ENCODE measurements around the gene GSTM4.

- TF ChIP-seq EZH2 (IDR thresholded peaks at IDR 0.05; ENCODE audit: low read depth) (no peak), CTCF (conservative IDR thresholded peaks at IDR 0.05) (no peak)
These were observed 26.4 kb upstream of the GSTM4 start for GRCh38 chr1:109629372-109630030.

All from PC-9 (cell line).